Thyroid gland (tissue), 4 donors: ENCODE measurements around the gene DOCK10. TPM values are rescaled to one million over a fixed set of nuclear protein-coding genes. Genes with fewer than 3 reads are reported as not detected.

ENCODE experiments used
- DNase-seq, 2 donors: peaks; one replicate each; pipeline ENCODE4 v3.0.0-alpha.2; 2019
- H3K27ac ChIP-seq, 3 donors: fragments of 200-600 bp; sonication (generic); 1 replicate in 2 of 3; 2 replicates in 1 of 3; pipeline ENCODE4 v1.5.1; 2016 to 2019; ENCODE audit warnings: mild to moderate bottlenecking in 1 of 3, moderate library complexity in 1 of 3
- H3K27me3 ChIP-seq: fragments of 200-600 bp; sonication (generic); one replicate; pipeline ENCODE4 v1.5.1; 2019
- H3K36me3 ChIP-seq, 2 donors: fragments of 200-600 bp; sonication (generic); one replicate each; pipeline ENCODE4 v1.5.1; 2016 to 2019
- H3K4me1 ChIP-seq, 2 donors: fragments of 200-600 bp; sonication (generic); one replicate each; pipeline ENCODE4 v1.5.1; 2017 to 2019
- H3K4me3 ChIP-seq, 3 donors: fragments of 200-600 bp; sonication (generic); replicated peaks in 1 of 3; 1 replicate in 2 of 3; 2 replicates in 1 of 3; pipeline ENCODE4 v1.5.1; 2016; ENCODE audit warnings: mild to moderate bottlenecking in 1 of 3
- H3K9me3 ChIP-seq: fragments of 200-600 bp; sonication (generic); one replicate; pipeline ENCODE4 v1.5.1; 2017
- CTCF ChIP-seq, 6 experiments: fragments of 200-600 bp in 3 of 6; fragments of 450-650 bp in 3 of 6; sonication (generic) in 3 of 6; IDR thresholded peaks; one replicate each; pipeline ENCODE4 v1.5.1; 2016 to 2019; ENCODE audit warnings: antibody characterized with exemption in 6 of 6, mild to moderate bottlenecking in 2 of 6, inconsistent platforms in 1 of 6, moderate library complexity in 1 of 6
- POLR2A ChIP-seq, 2 donors: fragments of 450-650 bp; IDR thresholded peaks; one replicate each; pipeline ENCODE4 v1.6.1; 2017; ENCODE audit warnings: antibody characterized with exemption in 2 of 2, mild to moderate bottlenecking in 2 of 2, moderate library complexity in 1 of 2
- WGBS, 2 donors: methylation state at CpG; one replicate each; pipeline ENCODE4 v1.1.5; 2017; 5-methylcytosine and 5-hydroxymethylcytosine counted together
- intact Hi-C: fragments of 100-400 bp; cut with DNase I; formaldehyde crosslinking; loops from one replicate; pipeline ENCODE4 v1.15.1; 2023
- total RNA-seq, 4 donors: library from RNA; depleted of rRNA; stranded (reverse); fragments of >200 nt; gene quantifications; one replicate each; pipeline ENCODE4 v1.2.3, GENCODE V29; 2016

DOCK10 gene
- total RNA-seq, 4 donors from 2014 or later = 4.6 to 8.9 (median 7.1) TPM

- no peaks in the 10 kb centered on the region for H3K4me1 ChIP-seq
- H3K9me3 ChIP-seq = no peaks in the 10 kb centered on the region
- WGBS, 2 donors = 89 to 90% methylated on average over 1 of the region's 1 CpG
- no peak for DNase-seq
- TF ChIP-seq CTCF (IDR thresholded peaks at IDR 0.05) (no peak), POLR2A (IDR thresholded peaks at IDR 0.05) (no peak)
- H3K4me3 ChIP-seq = no peak overlapping the region
- no peaks in the 10 kb centered on the region for H3K36me3 ChIP-seq
- no peak overlapping the region for H3K27ac ChIP-seq
- H3K27me3 ChIP-seq = no peaks in the 10 kb centered on the region
- intact Hi-C loops = no loop called here
Observed at GRCh38 chr2:224803930-224804329, 238.3 kb downstream of the DOCK10 start.

GRCh38 chr2:224802407-224802806 lies 239.9 kb downstream of the DOCK10 start:
- Histone ChIP-seq H3K36me3 (no peaks in the 10 kb centered on the region), H3K4me1 (no peaks in the 10 kb centered on the region), H3K4me3 (no peak overlapping the region), H3K27me3 (no peaks in the 10 kb centered on the region), H3K9me3 (no peaks in the 10 kb centered on the region), H3K27ac (no peak overlapping the region)
- 65 to 79% methylated on average over 1 of the region's 1 CpG for WGBS, 2 donors
- TF ChIP-seq POLR2A (IDR thresholded peaks at IDR 0.05) (no peak), CTCF (IDR thresholded peaks at IDR 0.05) (no peak)
- no peak for DNase-seq
- intact Hi-C loops = no loop called here

- no peak for TF ChIP-seq CTCF (IDR thresholded peaks at IDR 0.05)
- no peak for TF ChIP-seq POLR2A (IDR thresholded peaks at IDR 0.05)
- Histone ChIP-seq H3K4me1 (peaks cover 0 to 6% of the 10 kb centered on the region in 2 donors), H3K27me3 (no peaks in the 10 kb centered on the region), H3K4me3 (no peak overlapping the region), H3K36me3 (no peaks in the 10 kb centered on the region), H3K9me3 (no peaks in the 10 kb centered on the region), H3K27ac (no peak overlapping the region)
- WGBS, 2 donors = 23 to 36% methylated on average over 1 of the region's 1 CpG
- no peak for DNase-seq
- intact Hi-C loops = no loop called here
Observed at GRCh38 chr2:224801360-224801759, 240.9 kb downstream of the DOCK10 start.

- Histone ChIP-seq H3K4me3 (no peak overlapping the region), H3K4me1 (peaks cover 0 to 6% of the 10 kb centered on the region in 2 donors), H3K36me3 (no peaks in the 10 kb centered on the region), H3K27me3 (no peaks in the 10 kb centered on the region), H3K9me3 (no peaks in the 10 kb centered on the region), H3K27ac (no peak overlapping the region)
- no peak for TF ChIP-seq POLR2A (IDR thresholded peaks at IDR 0.05)
- TF ChIP-seq CTCF (IDR thresholded peaks at IDR 0.05) = no peak
- intact Hi-C loops = no loop called here
- WGBS, 2 donors = 72 to 88% methylated on average over 1 of the region's 1 CpG
- DNase-seq = no peak
Observed at GRCh38 chr2:224799691-224800090, 242.6 kb downstream of the DOCK10 start.

- Histone ChIP-seq H3K27me3 (no peaks in the 10 kb centered on the region), H3K27ac (no peak overlapping the region), H3K4me3 (no peak overlapping the region), H3K4me1 (peaks cover 0 to 6% of the 10 kb centered on the region in 2 donors), H3K36me3 (no peaks in the 10 kb centered on the region), H3K9me3 (no peaks in the 10 kb centered on the region)
- WGBS, 2 donors = 96% methylated on average over 2 of the region's 2 CpGs
- TF ChIP-seq POLR2A (IDR thresholded peaks at IDR 0.05) = no peak
- TF ChIP-seq CTCF (IDR thresholded peaks at IDR 0.05) = no peak
- intact Hi-C loops = no loop called here
- no peak for DNase-seq
Observed at GRCh38 chr2:224798180-224798579, 244.1 kb downstream of the DOCK10 start.
